B cell (primary cell): ENCODE measurements around the gene PCDHGB1.

Experiments
- EZH2 ChIP-seq: IDR thresholded peaks from 2 replicates; pipeline ENCODE4 v1.6.1; 2012; ENCODE audit warnings: borderline replicate concordance, low read depth, mild to moderate bottlenecking, moderate library complexity, low read length; ENCODE audit not compliant: insufficient read depth, poor library complexity, severe bottlenecking
- TF ChIP-seq, protein P1 (sequence below): fragments of 200-600 bp; IDR thresholded peaks from one replicate; pipeline ENCODE4 v1.8.0; 2022; ENCODE audit warnings: antibody characterized with exemption, mild to moderate bottlenecking

DNA sequence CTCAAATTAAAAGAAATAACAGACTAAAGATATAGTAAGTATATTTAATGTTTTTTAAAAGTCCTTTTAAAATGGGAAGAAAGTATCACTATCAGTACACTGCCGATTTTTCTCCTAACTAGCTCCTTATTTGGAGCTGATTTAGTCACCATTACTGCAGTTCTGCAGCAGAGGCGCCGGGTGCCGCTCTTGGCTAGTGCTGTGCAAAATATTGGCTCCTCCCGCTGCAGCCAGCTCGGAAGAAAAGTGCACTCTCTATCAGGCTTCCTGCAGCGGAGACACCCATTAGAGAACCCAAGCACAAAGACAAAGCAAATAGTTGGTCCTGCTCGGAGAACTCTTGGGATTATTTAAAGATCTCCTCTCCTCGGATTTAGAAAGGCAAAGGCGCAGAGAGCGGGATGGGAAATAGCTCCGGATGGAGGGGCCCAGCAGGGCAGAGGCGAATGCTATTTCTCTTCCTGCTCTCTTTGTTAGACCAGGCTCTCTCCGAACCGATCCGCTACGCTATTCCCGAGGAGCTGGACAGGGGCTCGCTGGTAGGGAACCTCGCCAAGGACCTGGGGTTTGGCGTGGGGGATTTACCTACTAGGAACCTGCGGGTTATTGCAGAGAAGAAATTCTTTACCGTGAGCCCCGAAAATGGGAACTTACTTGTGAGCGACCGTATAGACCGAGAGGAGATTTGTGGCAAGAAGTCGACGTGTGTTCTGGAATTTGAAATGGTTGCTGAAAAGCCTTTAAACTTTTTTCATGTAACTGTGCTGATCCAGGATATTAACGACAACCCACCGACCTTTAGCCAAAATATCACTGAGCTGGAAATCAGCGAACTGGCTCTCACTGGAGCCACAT is 20.3 kb downstream of the PCDHGB1 start, which contains the start of gene PCDHGB3:
- TF ChIP-seq, protein P1, sequence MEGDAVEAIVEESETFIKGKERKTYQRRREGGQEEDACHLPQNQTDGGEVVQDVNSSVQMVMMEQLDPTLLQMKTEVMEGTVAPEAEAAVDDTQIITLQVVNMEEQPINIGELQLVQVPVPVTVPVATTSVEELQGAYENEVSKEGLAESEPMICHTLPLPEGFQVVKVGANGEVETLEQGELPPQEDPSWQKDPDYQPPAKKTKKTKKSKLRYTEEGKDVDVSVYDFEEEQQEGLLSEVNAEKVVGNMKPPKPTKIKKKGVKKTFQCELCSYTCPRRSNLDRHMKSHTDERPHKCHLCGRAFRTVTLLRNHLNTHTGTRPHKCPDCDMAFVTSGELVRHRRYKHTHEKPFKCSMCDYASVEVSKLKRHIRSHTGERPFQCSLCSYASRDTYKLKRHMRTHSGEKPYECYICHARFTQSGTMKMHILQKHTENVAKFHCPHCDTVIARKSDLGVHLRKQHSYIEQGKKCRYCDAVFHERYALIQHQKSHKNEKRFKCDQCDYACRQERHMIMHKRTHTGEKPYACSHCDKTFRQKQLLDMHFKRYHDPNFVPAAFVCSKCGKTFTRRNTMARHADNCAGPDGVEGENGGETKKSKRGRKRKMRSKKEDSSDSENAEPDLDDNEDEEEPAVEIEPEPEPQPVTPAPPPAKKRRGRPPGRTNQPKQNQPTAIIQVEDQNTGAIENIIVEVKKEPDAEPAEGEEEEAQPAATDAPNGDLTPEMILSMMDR: peak; percentile 38
- no peak for TF ChIP-seq EZH2
